ENCODE measurements around the gene GPC6.
A peak's percentile ranks its signal among the peaks of the same experiment; 100 is the strongest.

The GPC6 gene

DNA sequence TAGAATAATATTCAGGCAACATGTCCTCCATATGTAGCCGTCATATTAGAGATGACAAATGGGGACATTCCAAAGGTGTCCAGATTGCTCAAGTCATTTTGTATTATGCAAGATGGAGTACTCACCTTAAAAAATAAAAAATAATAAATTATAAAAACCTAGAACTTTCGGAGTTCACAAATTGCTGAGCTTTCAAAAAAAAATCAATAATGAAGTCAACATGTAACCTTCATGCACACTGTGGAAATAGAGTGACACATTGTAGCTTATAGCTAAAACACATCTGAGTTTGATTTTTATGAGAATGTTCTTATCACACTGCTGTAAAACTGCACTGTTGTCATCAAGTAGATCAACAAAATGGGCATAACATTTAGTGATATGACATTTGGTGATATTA, 411.2 kb downstream of the GPC6 start:
- H3K4me3 ChIP-seq (replicated peaks; ENCODE audit: low read depth, low read length), result no peak overlapping the region
- TF ChIP-seq, protein P1, sequence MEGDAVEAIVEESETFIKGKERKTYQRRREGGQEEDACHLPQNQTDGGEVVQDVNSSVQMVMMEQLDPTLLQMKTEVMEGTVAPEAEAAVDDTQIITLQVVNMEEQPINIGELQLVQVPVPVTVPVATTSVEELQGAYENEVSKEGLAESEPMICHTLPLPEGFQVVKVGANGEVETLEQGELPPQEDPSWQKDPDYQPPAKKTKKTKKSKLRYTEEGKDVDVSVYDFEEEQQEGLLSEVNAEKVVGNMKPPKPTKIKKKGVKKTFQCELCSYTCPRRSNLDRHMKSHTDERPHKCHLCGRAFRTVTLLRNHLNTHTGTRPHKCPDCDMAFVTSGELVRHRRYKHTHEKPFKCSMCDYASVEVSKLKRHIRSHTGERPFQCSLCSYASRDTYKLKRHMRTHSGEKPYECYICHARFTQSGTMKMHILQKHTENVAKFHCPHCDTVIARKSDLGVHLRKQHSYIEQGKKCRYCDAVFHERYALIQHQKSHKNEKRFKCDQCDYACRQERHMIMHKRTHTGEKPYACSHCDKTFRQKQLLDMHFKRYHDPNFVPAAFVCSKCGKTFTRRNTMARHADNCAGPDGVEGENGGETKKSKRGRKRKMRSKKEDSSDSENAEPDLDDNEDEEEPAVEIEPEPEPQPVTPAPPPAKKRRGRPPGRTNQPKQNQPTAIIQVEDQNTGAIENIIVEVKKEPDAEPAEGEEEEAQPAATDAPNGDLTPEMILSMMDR (IDR thresholded peaks at IDR 0.05; ENCODE audit: low read length, missing control alignments), result no peak
- DNase-seq (ENCODE audit: low read depth), result no peak

DNA sequence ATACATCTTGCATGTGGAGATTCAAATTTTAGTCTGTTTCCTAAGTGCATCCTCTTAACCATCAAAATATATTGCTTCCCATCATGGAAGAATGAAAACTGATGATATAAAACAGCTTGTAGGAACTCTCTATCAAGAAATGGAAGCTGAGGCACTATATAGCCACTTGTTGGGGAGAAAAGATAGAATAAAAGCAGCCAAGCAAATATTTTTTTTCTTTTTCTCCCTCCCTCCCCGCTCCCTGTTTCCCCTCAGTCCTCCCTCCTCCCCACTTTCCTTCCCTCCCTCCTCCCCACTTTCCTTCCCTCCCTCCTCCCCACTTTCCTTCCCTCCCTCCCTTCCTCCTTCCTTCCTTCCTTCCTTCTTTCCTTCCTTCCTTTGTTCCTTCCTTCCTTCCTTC, 413.8 kb downstream of the GPC6 start:
- TF ChIP-seq, protein P1 (IDR thresholded peaks at IDR 0.05; ENCODE audit: low read length, missing control alignments), result no peak
- DNase-seq (ENCODE audit: low read depth), result no peak
- no peak overlapping the region for H3K4me3 ChIP-seq (replicated peaks; ENCODE audit: low read depth, low read length)

DNA sequence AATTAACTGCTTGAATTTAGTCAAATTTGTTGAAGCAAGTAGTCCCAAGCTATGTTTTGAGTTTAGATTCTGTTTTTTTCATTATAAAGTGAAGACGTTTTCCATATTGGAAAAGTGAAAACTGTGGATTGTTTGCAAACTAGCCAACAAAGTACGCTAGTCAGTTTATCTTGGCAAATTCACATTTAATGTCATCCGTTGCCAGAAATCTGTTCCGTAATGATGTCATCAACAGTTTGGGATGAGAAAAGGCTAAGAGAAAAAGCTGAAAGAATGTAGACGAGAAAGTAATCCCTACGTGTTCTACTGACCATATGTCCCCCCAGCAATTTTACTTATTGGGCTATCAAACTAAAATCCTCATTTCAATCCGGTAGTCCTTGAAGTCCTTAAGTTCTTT, 419.6 kb downstream of the GPC6 start:
- no peak overlapping the region for H3K4me3 ChIP-seq (replicated peaks; ENCODE audit: low read depth, low read length)
- TF ChIP-seq, protein P1 (IDR thresholded peaks at IDR 0.05; ENCODE audit: low read length, missing control alignments), result no peak
- peak; percentile 70 for DNase-seq (ENCODE audit: low read depth)

DNA sequence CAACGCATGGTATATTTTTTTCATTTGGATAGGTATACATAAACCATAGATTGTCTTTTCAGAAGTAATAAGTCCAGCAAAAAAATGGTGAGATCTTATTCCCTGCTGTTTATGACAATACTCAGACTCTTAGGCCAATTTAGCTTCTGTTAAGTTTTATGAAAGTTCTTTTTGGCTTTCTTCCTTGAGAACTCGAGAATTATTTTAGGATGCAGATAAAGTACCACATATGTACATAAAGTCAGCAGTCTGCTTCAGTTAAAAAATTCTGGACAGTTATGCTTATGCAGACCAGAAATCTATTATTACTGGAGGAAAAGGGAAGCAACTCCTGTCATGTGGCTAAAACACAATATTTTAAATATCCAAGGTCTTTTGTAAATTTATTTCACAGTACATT, 422.9 kb downstream of the GPC6 start:
- H3K4me3 ChIP-seq (replicated peaks; ENCODE audit: low read depth, low read length), result no peak overlapping the region
- TF ChIP-seq, protein P1 (IDR thresholded peaks at IDR 0.05; ENCODE audit: low read length, missing control alignments), result no peak
- no peak for DNase-seq (ENCODE audit: low read depth)

DNA sequence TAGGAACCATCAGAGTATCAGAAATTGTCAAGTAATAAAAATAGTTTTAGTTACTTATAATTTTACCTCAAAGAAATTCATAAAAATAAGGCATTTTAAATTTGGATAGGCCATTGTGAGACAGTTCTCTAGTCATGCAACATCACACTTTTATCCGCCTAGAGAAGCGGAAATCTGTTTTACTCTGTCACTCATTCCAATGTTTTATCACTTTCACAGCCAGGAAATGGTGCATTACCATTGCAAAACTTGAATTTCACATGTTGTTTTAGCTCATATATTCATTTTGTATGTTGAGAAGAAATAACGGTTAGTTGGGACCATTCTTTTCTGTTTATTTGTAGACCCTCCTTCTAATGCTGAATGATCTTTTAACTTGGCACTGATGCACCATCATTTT, 427.2 kb downstream of the GPC6 start:
- no peak overlapping the region for H3K4me3 ChIP-seq (replicated peaks; ENCODE audit: low read depth, low read length)
- TF ChIP-seq, protein P1 (IDR thresholded peaks at IDR 0.05; ENCODE audit: low read length, missing control alignments), result no peak
- no peak for DNase-seq (ENCODE audit: low read depth)

DNA sequence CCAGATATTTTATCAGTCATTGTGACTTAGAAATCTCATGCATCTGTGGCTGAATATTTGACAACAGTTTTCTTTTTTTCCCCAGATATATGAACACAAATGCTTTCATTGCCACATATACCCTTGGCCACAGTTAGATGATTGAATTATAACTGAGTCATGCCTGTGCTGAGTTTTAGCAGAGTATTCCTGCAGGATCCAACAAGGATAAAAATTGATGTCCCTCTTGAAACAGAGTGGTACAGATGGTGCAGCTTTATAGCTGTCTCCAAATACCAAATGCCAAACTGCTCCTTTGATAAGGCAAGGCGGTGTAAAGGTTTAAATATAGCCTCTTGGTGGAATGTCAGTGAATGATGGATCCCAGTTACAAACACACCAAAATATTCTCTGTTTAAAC, 428.5 kb downstream of the GPC6 start:
- TF ChIP-seq, protein P1 (IDR thresholded peaks at IDR 0.05; ENCODE audit: low read length, missing control alignments), result no peak
- no peak for DNase-seq (ENCODE audit: low read depth)
- H3K4me3 ChIP-seq (replicated peaks; ENCODE audit: low read depth, low read length), result no peak overlapping the region

DNA sequence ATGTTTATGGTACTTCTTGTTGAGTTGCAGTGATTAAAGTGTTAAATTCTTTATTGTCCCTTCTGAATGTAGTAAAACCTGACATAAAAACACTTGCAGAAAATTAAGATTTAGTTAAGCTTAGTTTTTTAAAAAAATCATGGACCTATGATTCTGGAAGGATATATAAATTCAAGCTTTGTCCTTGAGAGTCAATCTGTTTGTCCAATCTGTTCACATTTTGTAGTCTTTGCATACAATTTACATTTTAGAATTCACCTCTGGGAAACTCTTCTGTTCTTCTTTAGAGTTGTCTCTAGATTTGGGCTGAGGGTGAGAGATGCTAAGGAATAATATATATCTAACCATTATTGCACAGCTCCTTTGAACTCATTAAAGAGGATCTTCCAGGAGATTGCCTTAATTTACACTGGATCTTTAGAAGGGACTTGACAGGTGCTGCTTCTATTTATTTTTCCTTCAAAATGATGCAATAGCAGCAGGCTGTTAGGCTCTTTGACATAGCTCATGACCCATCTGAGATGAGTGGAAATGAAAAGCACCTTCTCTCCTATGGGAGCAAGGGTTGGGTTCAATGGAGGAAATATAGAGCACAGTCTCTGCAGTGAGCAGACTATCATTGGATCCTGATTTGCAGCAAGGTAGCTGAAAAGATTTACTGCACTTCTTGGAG, 433.9 kb downstream of the GPC6 start:
- H3K4me3 ChIP-seq (replicated peaks; ENCODE audit: low read depth, low read length), result no peak overlapping the region
- DNase-seq (ENCODE audit: low read depth), result no peak
- TF ChIP-seq, protein P1 (IDR thresholded peaks at IDR 0.05; ENCODE audit: low read length, missing control alignments), result no peak
